ENCODE data around the gene ERC1.
"Not testable (repeated sequence)": the region's sequence is repeated elsewhere in the genome, so short reads cannot be mapped to it uniquely, and the experiment has no call there.

The ERC1 gene

GRCh38 chr12:1201886-1202285 is 210.9 kb downstream of the ERC1 start:
- TF ChIP-seq, protein P1, sequence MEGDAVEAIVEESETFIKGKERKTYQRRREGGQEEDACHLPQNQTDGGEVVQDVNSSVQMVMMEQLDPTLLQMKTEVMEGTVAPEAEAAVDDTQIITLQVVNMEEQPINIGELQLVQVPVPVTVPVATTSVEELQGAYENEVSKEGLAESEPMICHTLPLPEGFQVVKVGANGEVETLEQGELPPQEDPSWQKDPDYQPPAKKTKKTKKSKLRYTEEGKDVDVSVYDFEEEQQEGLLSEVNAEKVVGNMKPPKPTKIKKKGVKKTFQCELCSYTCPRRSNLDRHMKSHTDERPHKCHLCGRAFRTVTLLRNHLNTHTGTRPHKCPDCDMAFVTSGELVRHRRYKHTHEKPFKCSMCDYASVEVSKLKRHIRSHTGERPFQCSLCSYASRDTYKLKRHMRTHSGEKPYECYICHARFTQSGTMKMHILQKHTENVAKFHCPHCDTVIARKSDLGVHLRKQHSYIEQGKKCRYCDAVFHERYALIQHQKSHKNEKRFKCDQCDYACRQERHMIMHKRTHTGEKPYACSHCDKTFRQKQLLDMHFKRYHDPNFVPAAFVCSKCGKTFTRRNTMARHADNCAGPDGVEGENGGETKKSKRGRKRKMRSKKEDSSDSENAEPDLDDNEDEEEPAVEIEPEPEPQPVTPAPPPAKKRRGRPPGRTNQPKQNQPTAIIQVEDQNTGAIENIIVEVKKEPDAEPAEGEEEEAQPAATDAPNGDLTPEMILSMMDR (IDR thresholded peaks at IDR 0.05; ENCODE audit: low read depth, low read length): no peak

DNA sequence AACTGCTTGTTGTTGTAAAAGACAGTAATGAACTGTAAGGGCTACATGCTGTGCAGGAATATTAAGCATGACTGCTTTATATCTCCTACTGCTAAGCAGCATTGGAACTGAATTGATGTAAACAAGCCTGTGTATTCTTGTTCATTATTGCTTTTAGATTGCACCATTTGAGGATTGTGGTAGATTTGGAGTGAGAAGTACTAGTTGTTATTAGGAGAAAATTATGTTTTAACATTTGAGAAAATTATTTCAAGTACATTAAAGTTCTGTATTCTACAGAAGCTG is 212.7 kb downstream of the ERC1 start:
- TF ChIP-seq, protein P1 (IDR thresholded peaks at IDR 0.05; ENCODE audit: low read depth, low read length): no peak
- no peak overlapping the region for H3K4me3 ChIP-seq (ENCODE audit: low read depth, low read length)

More at GRCh38 chr12:1201886-1202285, 210.9 kb downstream of the ERC1 start:
- no peak overlapping the region for H3K4me3 ChIP-seq (ENCODE audit: low read depth, low read length)

GRCh38 chr12:1204581-1205121 is 213.6 kb downstream of the ERC1 start:
- TF ChIP-seq, protein P1 (IDR thresholded peaks at IDR 0.05; ENCODE audit: low read depth, low read length): no peak
- peak overlapping the region; percentile 60 for H3K4me3 ChIP-seq (ENCODE audit: low read depth, low read length)

DNA sequence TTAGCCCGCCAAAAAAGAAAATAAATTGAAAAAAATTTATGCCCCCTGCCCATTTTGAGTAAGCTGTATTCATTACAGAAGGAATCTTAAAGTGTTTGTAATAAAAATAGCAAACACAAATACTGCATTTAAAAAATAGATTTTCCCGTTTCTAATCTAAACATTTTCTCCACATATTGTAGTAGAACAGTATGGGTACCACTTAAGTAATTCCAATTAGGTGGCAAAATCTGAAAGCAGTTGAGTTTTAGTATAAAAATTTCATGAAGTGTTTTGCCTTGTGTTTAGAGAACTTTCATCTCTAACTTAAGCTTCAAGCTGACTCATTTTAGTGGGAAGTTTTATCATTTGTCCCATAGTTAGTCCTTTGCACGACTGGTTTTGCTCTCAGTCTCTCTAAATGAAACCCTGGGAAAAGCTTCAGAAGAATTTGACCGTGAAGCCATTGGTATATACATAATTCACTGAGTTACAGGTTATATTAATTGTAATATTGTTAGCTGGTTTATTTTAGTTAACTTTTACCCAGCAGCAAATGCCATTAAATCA is 214.6 kb downstream of the ERC1 start:
- TF ChIP-seq, protein P1 (IDR thresholded peaks at IDR 0.05; ENCODE audit: low read depth, low read length): no peak
- no peak overlapping the region for H3K4me3 ChIP-seq (ENCODE audit: low read depth, low read length)

- no peak overlapping the region for H3K4me3 ChIP-seq (ENCODE audit: low read depth, low read length)
- TF ChIP-seq, protein P1 (IDR thresholded peaks at IDR 0.05; ENCODE audit: low read depth, low read length): no peak
Measured at GRCh38 chr12:1206118-1206734, 215.2 kb downstream of the ERC1 start.

- no peak overlapping the region for H3K4me3 ChIP-seq (ENCODE audit: low read depth, low read length)
- TF ChIP-seq, protein P1 (IDR thresholded peaks at IDR 0.05; ENCODE audit: low read depth, low read length): no peak
Measured at GRCh38 chr12:1207276-1207675, 216.3 kb downstream of the ERC1 start.

DNA sequence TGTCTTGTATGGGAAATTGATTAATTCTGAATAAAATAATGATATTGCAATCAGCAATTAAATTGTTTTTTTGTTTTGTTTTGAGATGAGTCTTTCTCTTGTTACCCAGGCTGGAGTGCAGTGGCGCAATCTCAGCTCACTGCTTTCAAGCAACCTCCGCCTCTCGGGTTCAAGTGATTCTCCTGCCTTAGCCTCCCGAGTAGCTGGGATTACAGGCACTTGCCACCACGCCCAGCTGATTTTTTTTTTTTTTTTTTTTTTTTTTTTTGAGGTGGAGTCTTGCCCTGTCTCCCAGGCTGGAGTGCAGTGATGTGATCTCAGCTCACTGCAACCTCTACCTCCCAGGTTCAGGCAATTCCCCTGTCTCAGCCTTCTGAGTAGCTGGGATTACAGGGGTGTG is 217.7 kb downstream of the ERC1 start:
- H3K4me3 ChIP-seq (ENCODE audit: low read depth, low read length): not testable (repeated sequence)

DNA sequence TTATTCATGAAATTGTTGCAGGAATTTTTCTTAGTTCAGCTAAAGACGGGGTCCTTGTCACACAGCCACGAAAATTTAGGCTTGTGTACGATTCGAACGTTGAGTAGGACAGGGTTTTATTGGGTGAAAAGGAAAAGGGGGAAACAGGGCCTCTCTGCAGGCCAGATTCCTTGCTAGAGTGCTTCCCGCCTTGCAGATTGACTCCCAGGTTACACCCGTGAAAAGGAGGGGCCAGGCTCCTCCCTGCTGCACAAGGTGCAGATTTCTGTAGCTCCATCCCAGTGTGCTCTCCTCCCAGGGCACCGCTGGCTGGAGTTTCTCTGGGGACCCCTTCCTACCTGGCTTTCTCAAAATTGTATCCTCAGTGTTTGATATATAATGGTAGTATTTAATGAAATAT is 221.5 kb downstream of the ERC1 start:
- TF ChIP-seq, protein P1 (IDR thresholded peaks at IDR 0.05; ENCODE audit: low read depth, low read length): no peak
- no peak overlapping the region for H3K4me3 ChIP-seq (ENCODE audit: low read depth, low read length)
